Measurements from ENCODE around the gene NBAS.

NBAS gene

GRCh38 chr2:15606481-15607441, 45.6 kb upstream of the NBAS start:
- POLR2A ChIA-PET = no interaction called here
- no peaks in the 10 kb centered on the region for H3K4me1 ChIP-seq (ENCODE audit: control insufficient read depth, insufficient read depth, low read length)
- no peak overlapping the region for H3K4me3 ChIP-seq (ENCODE audit: low read depth, low read length)
- CTCF ChIA-PET = no interaction called here
- H3K36me3 ChIP-seq (ENCODE audit: control insufficient read depth in 2 of 2, insufficient read depth in 1 of 2, low read length in 2 of 2) = peaks cover 85 to 88% of the 10 kb centered on the region in 2 experiments
- H3K27ac ChIP-seq (ENCODE audit: extremely low read depth, low read depth, low read length) = no peak overlapping the region
- H3K9me3 ChIP-seq (ENCODE audit: control insufficient read depth, insufficient read depth, low read depth, low read length) = no peaks in the 10 kb centered on the region
- TF ChIP-seq ZNF843 (tag by site-specific recombination; IDR thresholded peaks at IDR 0.05) (no peak), INSM2 (tag by site-specific recombination; IDR thresholded peaks at IDR 0.05) (no peak), ZNF19 (tag by site-specific recombination; IDR thresholded peaks at IDR 0.05; ENCODE audit: low read depth) (no peak), ZNF157 (tag by site-specific recombination; IDR thresholded peaks at IDR 0.05) (no peak), SALL2 (tag by site-specific recombination; IDR thresholded peaks at IDR 0.05; ENCODE audit: borderline replicate concordance) (no peak), ZNF544 (tag by site-specific recombination; IDR thresholded peaks at IDR 0.05) (no peak), ZNF24 (tag by site-specific recombination; IDR thresholded peaks at IDR 0.05) (no peak), ZNF596 (tag by site-specific recombination; IDR thresholded peaks at IDR 0.05) (no peak), ZNF132 (tag by site-specific recombination; IDR thresholded peaks at IDR 0.05; ENCODE audit: borderline replicate concordance) (no peak), ZNF221 (tag by site-specific recombination; IDR thresholded peaks at IDR 0.05; ENCODE audit: borderline replicate concordance) (no peak), GLI2 (tag by site-specific recombination; IDR thresholded peaks at IDR 0.05; ENCODE audit: borderline replicate concordance, low read depth) (no peak), ZFP3 (tag by site-specific recombination; IDR thresholded peaks at IDR 0.05; ENCODE audit: low read depth) (no peak), SP7 (tag by site-specific recombination; IDR thresholded peaks at IDR 0.05) (no peak), ZNF626 (tag by site-specific recombination; IDR thresholded peaks at IDR 0.05) (no peak), PRDM4 (tag by site-specific recombination; IDR thresholded peaks at IDR 0.05) (no peak), ZNF585B (tag by site-specific recombination; IDR thresholded peaks at IDR 0.05) (no peak), ZNF426 (tag by site-specific recombination; IDR thresholded peaks at IDR 0.05) (no peak), ZNF529 (tag by site-specific recombination; IDR thresholded peaks at IDR 0.05; ENCODE audit: insufficient replicate concordance) (no peak)

- Histone ChIP-seq H3K4me1 (ENCODE audit: control insufficient read depth, insufficient read depth, low read length) (no peaks in the 10 kb centered on the region), H3K36me3 (ENCODE audit: control insufficient read depth in 2 of 2, insufficient read depth in 1 of 2, low read length in 2 of 2) (peaks cover 93 to 99% of the 10 kb centered on the region in 2 experiments), H3K4me3 (ENCODE audit: low read depth, low read length) (no peak overlapping the region), H3K9me3 (ENCODE audit: control insufficient read depth, insufficient read depth, low read depth, low read length) (no peaks in the 10 kb centered on the region), H3K27ac (ENCODE audit: extremely low read depth, low read depth, low read length) (no peak overlapping the region)
- TF ChIP-seq ZBTB17 (tag by site-specific recombination; IDR thresholded peaks at IDR 0.05) (no peak), ZNF585B (tag by site-specific recombination; IDR thresholded peaks at IDR 0.05) (no peak)
- CTCF ChIA-PET = no interaction called here
- POLR2A ChIA-PET = no interaction called here
Observed at GRCh38 chr2:15605721-15606120, 44.6 kb upstream of the NBAS start.
